Measurements from ENCODE around the gene TOR1AIP2. TPM values are rescaled to one million over a fixed set of nuclear protein-coding genes. Genes with fewer than 3 reads are reported as not detected.

Gene TOR1AIP2
- total RNA-seq, 4 donors from 2014 or later: 51.1 to 69.8 (median 61.0) TPM

- Histone ChIP-seq H3K27ac (no peak overlapping the region), H3K4me1 (peaks cover 0 to 12% (median 0%) of the 10 kb centered on the region in 3 donors), H3K4me3 (no peak overlapping the region), H3K9me3 (no peaks in the 10 kb centered on the region), H3K36me3 (no peaks in the 10 kb centered on the region), H3K27me3 (no peaks in the 10 kb centered on the region)
- no peak for DNase-seq
- 92 to 93% methylated on average over 7 to 8 of the region's 9 CpGs for WGBS, 2 donors
- intact Hi-C loops (cut with DNase I): no loop called here
- TF ChIP-seq POLR2A (IDR thresholded peaks at IDR 0.05) (no peak), CTCF (IDR thresholded peaks at IDR 0.05) (no peak)
Measured at GRCh38 chr1:179821524-179821923, 56.1 kb downstream of the TOR1AIP2 start.

- Histone ChIP-seq H3K4me1 (peaks cover 0 to 23% (median 0%) of the 10 kb centered on the region in 3 donors), H3K36me3 (no peaks in the 10 kb centered on the region), H3K27me3 (no peaks in the 10 kb centered on the region), H3K9me3 (no peaks in the 10 kb centered on the region), H3K4me3 (no peak overlapping the region), H3K27ac (no peak overlapping the region)
- TF ChIP-seq POLR2A (IDR thresholded peaks at IDR 0.05) (no peak), CTCF (IDR thresholded peaks at IDR 0.05) (no peak)
- no peak for DNase-seq
- intact Hi-C loops (cut with DNase I): no loop called here
- WGBS, 2 donors: 72 to 88% methylated on average over 4 to 8 of the region's 9 CpGs
Measured at GRCh38 chr1:179820226-179820970, 57.2 kb downstream of the TOR1AIP2 start.

GRCh38 chr1:179818743-179819173, 58.8 kb downstream of the TOR1AIP2 start:
- 46 to 84% methylated on average over 8 to 11 of the region's 14 CpGs for WGBS, 2 donors
- Histone ChIP-seq H3K4me1 (peaks cover 0 to 38% (median 4%) of the 10 kb centered on the region in 3 donors), H3K4me3 (no peak overlapping the region), H3K36me3 (no peaks in the 10 kb centered on the region), H3K27me3 (no peaks in the 10 kb centered on the region), H3K9me3 (no peaks in the 10 kb centered on the region), H3K27ac (peak overlapping the region in 1 of 4 donors; percentile 9)
- DNase-seq: no peak
- intact Hi-C loops (cut with DNase I): no loop called here
- TF ChIP-seq POLR2A (IDR thresholded peaks at IDR 0.05): no peak
- no peak for TF ChIP-seq CTCF (IDR thresholded peaks at IDR 0.05)

- H3K27me3 ChIP-seq: no peaks in the 10 kb centered on the region
- H3K36me3 ChIP-seq: no peaks in the 10 kb centered on the region
- intact Hi-C loops (cut with DNase I): no loop called here
- peaks cover 0 to 38% (median 4%) of the 10 kb centered on the region in 3 donors for H3K4me1 ChIP-seq
- TF ChIP-seq POLR2A (IDR thresholded peaks at IDR 0.05) (no peak), CTCF (IDR thresholded peaks at IDR 0.05) (no peak)
- peak overlapping the region in 1 of 4 donors; percentile 9 for H3K27ac ChIP-seq
- no peak overlapping the region for H3K4me3 ChIP-seq
- DNase-seq: no peak
- no peaks in the 10 kb centered on the region for H3K9me3 ChIP-seq
- WGBS, 2 donors: 77 to 85% methylated on average over 5 to 6 of the region's 7 CpGs
Measured at GRCh38 chr1:179818260-179818659, 59.3 kb downstream of the TOR1AIP2 start.

GRCh38 chr1:179817789-179818188, 59.8 kb downstream of the TOR1AIP2 start:
- peaks cover 0 to 38% (median 4%) of the 10 kb centered on the region in 3 donors for H3K4me1 ChIP-seq
- H3K9me3 ChIP-seq: no peaks in the 10 kb centered on the region
- no peaks in the 10 kb centered on the region for H3K36me3 ChIP-seq
- peaks cover 0 to 4% (median 0%) of the 10 kb centered on the region in 4 donors for H3K27me3 ChIP-seq
- no peak overlapping the region for H3K4me3 ChIP-seq
- intact Hi-C loops (cut with DNase I): no loop called here
- no peak for TF ChIP-seq CTCF (IDR thresholded peaks at IDR 0.05)
- TF ChIP-seq POLR2A (IDR thresholded peaks at IDR 0.05): no peak
- 70 to 72% methylated on average over 4 to 7 of the region's 8 CpGs for WGBS, 2 donors
- H3K27ac ChIP-seq: no peak overlapping the region
- DNase-seq: no peak
